Measurements from ENCODE around the gene MYO1F.
"Not testable (repeated sequence)": the region's sequence is repeated elsewhere in the genome, so short reads cannot be mapped to it uniquely, and the experiment has no call there.

The MYO1F gene

GRCh38 chr19:8596168-8596567 is 18.9 kb upstream of the MYO1F start:
- no peak for DNase-seq

DNA sequence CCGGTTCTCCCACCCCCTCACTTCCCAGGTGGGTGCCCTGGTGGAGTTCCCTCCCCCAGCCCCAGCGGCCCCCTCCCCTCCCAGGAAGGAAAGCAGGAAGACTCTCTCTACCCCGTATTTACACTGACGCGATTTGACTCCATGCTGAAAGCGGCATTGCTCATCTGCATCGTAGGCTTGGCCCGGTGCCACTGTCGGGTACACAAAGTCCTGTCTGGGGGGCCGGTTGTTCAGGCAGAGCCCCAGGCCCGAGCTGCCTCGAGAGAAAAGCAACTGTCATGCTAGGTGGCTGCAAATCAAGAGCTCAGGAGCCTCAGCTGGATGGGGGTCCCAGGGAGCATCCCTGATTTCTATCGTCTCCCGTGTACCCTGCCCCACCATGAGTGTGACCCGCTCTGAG is 18.4 kb upstream of the MYO1F start:
- DNase-seq: no peak

GRCh38 chr19:8593931-8594330 is 16.7 kb upstream of the MYO1F start:
- no peak for DNase-seq

- DNase-seq: peak; percentile 97
Measured at GRCh38 chr19:8592231-8593009, 15.2 kb upstream of the MYO1F start.

DNA sequence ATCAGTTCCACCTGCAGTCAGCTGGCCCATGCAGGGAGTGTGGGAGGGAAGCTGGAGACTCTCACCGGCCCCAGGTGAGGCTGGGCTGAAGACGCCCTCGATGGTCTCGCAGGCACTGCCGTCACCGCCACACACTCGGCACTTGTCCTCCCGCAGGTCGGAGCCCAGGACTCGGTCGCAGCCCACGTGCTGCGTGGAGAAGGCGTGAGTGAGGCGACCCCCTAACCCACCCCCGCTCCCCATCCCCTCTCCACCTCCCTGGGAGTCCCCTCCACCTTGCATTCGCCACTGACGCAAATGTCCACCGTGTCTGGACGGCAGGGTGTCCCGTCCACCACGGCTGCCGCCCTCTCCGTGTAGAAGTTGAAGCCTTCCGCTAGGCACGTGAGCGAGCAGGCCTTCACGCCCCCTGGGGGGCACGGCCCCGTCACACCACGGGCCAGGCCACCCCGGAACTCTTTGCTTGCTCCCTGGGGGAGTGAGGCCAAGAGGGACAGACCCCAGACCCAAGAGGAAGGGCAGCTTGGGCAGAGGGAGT is 12.0 kb upstream of the MYO1F start:
- no peak for DNase-seq

GRCh38 chr19:8585894-8586750 is 8.9 kb upstream of the MYO1F start:
- peak; percentile 44 to 69 for DNase-seq

GRCh38 chr19:8584965-8585893 is 8.0 kb upstream of the MYO1F start:
- no peak for DNase-seq

DNA sequence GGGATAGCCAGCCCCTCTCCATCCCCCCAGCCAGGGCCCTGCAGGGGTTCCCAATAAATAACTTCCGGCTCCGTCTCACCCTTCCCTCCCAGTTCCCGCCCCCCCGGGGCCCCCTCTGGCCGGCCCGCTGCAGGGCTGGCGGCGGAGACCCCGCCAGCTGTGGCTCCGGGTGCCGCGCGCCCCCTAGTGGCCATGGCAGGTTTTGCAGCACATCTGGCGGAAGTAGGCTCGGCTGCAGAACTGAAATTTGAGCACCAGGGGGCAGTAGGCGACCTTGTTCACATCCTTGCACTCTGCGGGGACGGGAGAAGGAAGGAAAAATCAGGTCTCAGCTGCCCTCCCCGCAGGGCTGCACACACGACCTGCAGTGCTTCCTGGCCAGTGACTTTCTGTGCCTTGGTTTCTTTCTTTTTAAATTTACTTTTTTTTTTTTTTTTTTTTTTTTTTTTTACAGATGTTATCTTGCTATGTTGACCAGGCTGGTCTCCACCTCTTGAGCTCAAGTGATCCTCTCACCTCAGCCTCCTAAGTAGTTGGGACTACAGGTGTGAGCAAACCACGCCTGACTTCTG is 3.6 kb upstream of the MYO1F start:
- peak; percentile 87 to 89 for DNase-seq

DNA sequence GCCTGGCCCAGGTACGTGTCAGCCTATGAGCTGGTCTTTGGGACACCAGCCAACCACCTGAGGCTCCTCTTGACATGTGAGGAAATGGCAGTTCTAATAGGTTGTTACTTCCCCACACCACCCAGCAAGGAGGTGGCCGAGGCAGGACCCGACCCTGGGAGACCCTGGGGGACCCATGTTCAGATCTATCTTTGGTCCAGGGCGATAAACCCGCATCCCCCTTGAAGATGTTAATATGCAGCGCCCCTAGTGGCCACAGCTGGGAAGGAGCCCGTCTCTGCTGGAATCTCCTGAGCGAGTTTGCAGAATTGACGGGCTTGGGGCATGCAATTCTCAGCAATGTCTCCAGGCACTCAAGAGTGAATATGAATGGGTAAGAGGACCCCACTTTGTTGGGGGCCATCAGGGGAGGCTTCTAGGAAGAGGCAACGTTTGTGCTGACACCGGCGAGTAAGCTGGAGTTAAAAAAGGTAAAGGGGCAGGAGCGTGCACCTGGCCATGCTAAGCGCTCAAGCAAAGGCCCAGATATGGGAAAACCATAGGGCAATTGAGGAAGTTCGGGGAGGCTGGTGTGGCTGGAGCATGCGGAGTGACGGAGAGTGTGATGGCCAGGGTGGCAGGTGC is 1.5 kb upstream of the MYO1F start:
- peak; percentile 80 to 84 for DNase-seq

- no peak for DNase-seq
Measured at GRCh38 chr19:8577741-8578140, 499 bp upstream of the MYO1F start.

DNA sequence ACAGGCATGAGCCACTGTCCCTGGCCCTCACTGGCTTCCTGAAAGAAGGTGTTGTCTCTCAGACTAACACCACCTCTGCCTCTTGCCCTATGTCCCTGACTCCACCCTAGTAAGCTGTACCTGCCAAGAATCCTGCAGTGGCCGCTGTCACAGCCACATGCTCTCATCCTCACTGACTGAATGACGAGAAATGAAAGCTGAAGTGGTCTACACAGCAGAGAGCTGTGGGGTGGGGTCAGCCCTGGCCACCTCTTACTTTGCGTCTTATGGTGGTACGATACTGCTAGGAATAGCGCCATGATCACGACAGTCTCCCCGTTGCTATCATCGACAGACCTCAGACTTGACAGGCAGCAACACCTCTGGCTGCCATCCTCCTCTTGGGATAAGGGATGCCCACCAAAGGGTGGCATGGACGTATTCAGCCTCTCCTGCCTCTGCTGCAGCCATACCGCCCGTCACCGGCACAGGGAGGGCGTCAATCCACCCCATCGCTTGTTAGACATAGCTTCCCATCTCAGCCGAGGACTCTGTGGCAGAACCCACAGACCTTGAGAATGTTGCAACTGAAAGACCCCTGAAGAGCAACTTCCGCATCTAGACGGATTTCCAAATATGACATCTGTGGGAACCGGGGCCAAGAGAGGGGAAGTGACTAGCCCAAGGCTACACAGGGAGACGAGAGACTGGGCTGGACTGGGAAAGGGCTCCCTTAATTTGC is 809 bp downstream of the MYO1F start:
- peak in 1 of 2 donors; percentile 27 for DNase-seq

- DNase-seq: peak; percentile 44 to 73
Measured at GRCh38 chr19:8575467-8575997, 1.7 kb downstream of the MYO1F start.

- not testable (repeated sequence) for DNase-seq
Measured at GRCh38 chr19:8574619-8574922, 2.7 kb downstream of the MYO1F start.

DNA sequence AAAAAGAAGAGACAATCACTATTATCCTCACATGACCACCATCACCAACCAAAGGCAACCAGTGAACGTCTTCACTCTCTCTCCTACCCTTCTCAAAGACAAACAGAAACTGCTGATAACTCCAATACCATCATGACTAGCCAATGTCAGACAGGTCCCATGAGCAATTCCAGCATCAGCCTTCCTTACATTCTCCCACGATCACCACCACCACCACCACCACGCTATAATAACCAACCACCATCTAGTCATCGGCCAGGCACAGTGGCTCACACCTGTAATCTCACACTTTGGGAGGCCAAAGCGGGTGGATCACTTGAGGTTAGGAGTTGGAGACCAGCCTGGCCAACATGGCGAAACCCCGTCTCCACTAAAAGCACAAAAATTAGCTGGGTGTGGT is 3.9 kb downstream of the MYO1F start:
- DNase-seq: no peak

GRCh38 chr19:8571006-8571411 is 6.2 kb downstream of the MYO1F start:
- peak; percentile 63 to 71 for DNase-seq

GRCh38 chr19:8569066-8569771 is 8.0 kb downstream of the MYO1F start:
- DNase-seq: peak; percentile 83 to 85

DNA sequence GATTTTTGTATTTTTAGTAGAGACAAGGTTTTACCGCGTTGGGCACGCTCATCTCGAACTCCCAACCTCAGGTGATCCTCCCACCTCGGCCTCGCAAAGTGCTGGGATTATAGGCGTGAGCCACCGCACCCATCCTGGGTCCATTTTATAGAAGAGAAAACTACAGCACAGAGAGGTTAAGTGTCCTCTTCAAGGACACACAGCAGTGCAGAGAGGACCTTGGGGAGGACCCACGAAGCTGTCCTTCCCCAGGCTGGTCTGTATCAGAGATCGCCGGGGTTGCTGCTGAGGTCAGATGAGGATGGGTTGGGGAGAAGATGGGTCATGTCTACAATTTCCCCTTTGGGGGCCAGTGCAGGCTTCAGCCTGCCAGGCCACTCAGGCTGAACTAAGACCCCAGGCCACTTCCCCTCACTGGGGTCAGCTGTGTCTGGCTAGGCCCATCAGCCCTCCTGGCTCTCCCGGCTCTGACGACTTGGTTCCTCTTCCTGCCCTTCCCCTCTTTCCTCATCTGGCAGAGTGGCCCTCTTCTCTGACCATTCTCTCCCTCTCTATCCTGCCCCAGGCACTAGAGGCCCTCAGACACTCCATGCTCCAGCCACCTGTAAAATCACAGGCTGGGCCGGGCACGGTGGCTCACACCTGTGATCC is 9.6 kb downstream of the MYO1F start:
- peak in 1 of 2 donors; percentile 56 for DNase-seq

DNA sequence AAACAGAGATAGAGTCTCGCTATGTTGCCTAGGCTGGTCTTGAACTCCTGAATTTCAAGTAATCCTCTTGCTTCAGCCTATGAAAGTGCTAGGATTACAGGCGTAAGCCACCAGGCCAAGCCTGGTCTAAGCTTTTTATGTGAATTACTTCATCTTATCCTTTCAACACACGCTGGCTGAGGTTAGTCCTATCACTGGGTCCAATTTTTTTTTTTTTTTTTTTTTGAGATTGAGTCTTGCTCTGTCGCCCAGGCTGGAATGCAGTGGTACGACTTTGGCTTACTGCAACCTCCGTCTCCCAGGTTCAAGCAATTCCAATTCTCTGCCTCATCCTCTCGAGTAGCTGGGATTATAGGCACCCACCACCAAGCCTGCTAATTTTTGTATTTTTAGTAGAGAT is 10.4 kb downstream of the MYO1F start:
- no peak for DNase-seq

- DNase-seq: not testable (repeated sequence)
Measured at GRCh38 chr19:8564866-8565265, 12.4 kb downstream of the MYO1F start.
